DOHH2 (cell line): ENCODE results near the gene MYO10.

Experiments
- EZH2phosphoT487 ChIP-seq: fragments of 200-600 bp; sonication (generic); IDR thresholded peaks from 2 replicates; pipeline ENCODE4 v1.6.1; 2017; ENCODE audit warnings: borderline replicate concordance, mild to moderate bottlenecking, antibody characterized with exemption, low read length, moderate library complexity, mixed read lengths
- TF ChIP-seq, protein P1 (sequence below): fragments of 200-600 bp; sonication (generic); IDR thresholded peaks from one replicate; pipeline ENCODE4 v1.5.1; 2014; ENCODE audit warnings: antibody characterized with exemption, mild to moderate bottlenecking, low read depth, low read length; ENCODE audit not compliant: poor library complexity, severe bottlenecking

DNA sequence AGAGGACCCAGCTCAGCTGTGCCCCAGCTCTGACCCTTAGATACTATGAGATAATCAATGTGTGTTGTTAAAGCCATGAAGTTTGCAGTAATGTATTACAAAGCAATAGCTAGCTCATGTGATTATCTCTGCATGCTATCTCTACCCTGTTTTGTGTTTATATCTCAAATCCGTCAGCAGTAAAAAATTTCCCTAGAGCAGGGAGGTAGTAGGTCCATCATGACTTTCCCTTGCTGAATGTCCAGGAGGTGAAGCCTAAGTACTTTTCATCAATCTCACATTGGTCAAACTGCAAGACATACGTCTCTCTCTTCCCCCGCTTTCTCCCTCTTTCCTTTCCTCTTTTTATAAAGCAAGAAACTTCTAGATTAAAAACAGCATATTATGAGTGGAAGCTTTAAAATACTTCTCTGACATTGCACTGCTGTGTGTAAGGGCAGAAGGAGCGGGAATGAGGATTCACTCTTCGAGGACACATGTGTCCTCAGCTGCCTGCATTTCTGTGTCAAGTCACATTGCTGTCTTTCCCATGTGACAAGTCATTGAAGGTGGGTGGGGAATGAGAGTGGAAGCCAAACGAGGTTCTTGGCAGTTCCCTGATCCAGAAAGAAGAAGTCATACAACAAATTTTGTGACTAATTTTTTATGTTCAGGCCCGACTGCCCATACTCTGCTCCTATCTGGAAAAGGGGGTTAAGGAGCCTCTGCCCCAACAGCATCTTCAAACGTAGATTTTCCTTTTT lies 226.2 kb downstream of the MYO10 start:
- TF ChIP-seq, protein P1, sequence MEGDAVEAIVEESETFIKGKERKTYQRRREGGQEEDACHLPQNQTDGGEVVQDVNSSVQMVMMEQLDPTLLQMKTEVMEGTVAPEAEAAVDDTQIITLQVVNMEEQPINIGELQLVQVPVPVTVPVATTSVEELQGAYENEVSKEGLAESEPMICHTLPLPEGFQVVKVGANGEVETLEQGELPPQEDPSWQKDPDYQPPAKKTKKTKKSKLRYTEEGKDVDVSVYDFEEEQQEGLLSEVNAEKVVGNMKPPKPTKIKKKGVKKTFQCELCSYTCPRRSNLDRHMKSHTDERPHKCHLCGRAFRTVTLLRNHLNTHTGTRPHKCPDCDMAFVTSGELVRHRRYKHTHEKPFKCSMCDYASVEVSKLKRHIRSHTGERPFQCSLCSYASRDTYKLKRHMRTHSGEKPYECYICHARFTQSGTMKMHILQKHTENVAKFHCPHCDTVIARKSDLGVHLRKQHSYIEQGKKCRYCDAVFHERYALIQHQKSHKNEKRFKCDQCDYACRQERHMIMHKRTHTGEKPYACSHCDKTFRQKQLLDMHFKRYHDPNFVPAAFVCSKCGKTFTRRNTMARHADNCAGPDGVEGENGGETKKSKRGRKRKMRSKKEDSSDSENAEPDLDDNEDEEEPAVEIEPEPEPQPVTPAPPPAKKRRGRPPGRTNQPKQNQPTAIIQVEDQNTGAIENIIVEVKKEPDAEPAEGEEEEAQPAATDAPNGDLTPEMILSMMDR: no peak
- no peak for TF ChIP-seq EZH2phosphoT487
